G401.6 (cell line): ENCODE measurements around the gene TIMMDC1.
A peak's percentile ranks its signal among the peaks of the same experiment; 100 is the strongest.

Experiments used
- FAIRE-seq: peaks from 2 replicates; lab custom pipeline; 2012; peaks lifted over from hg19 to GRCh38; lab: Jason Lieb, UNC

TIMMDC1 gene, protein sequence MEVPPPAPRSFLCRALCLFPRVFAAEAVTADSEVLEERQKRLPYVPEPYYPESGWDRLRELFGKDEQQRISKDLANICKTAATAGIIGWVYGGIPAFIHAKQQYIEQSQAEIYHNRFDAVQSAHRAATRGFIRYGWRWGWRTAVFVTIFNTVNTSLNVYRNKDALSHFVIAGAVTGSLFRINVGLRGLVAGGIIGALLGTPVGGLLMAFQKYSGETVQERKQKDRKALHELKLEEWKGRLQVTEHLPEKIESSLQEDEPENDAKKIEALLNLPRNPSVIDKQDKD

DNA sequence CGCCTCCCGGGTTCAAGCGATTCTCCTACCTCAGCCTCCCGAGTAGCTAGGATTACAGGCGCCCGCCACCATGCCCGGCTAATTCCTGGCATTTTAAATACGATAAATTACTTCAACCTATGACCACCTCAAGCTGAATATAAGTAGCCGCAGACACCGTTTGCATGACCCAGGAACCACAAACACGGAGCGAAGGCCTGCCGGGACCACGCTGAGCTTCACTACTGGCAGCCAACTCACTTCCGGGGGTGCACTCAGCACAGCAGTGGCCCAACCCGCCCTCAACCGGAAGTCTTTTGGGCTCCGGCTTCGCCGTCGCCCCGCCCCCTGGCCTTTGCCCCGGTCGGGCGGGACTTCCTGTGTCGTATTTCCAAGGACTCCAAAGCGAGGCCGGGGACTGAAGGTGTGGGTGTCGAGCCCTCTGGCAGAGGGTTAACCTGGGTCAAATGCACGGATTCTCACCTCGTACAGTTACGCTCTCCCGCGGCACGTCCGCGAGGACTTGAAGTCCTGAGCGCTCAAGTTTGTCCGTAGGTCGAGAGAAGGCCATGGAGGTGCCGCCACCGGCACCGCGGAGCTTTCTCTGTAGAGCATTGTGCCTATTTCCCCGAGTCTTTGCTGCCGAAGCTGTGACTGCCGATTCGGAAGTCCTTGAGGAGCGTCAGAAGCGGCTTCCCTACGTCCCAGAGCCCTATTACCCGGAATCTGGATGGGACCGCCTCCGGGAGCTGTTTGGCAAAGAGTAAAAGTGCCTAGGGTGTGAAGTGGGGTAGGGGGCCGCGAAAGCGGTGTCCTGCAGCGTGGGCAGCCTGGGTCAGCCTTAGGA lies at the start of gene TIMMDC1:
TIMMDC1 (plus strand) TSS at position 362 of the 826 bp plus-strand sequence; CDS start at position 549, 187 bp downstream.
- FAIRE-seq = peak; percentile 96

GRCh38 chr3:119453822-119454221 lies 44.5 kb upstream of the TIMMDC1 start:
- FAIRE-seq = no peak

GRCh38 chr3:119456469-119456868 lies 41.9 kb upstream of the TIMMDC1 start:
- no peak for FAIRE-seq

GRCh38 chr3:119457246-119457645 lies 41.1 kb upstream of the TIMMDC1 start:
- no peak for FAIRE-seq

DNA sequence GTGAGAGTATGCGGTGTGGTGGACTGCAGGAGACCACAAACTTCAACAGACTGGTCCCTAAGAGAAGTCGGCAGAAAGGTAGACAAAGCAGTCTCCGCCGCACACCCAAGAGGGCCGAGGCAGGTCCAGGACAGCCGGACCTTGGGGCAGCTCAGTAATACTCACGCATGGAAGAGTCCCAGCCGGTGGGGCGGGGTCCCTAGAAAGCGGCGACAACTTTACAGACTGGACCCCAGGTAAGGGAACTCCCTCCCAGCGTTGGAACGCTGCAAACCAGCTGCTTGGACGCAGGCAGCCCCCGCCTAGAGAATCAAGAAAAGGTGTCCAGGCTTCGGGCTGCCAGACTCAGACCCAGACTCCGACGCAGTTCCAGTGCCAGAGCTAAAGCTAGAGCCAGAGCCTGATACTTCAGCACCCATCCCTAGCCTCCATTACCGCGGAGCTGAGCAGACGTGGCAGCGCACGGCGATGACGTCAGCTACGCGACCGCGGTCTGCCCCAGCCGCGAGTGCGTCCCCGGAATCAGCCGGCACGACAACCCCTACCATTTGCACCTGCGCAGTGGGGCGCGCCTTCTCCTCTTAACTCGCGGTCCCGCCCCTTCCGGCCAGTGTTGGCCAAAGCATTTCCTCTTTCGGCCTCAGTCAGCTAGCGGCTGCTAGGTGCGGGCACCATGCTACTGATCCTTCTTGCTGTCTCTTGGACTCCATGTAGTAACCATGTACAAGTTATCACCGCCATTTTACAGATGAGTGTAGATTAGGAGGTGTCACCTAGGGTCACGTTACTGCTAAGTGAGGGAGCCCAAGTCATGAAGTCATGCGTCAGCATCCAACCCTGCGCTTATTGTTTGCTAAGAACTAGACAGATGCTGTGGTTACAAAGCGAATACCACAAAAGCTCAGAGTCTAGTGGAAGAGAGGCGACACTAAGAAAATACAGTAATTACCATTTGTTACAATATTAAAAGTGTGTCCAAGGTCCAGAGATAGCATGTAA lies 34.9 kb upstream of the TIMMDC1 start, which contains the start of gene TMEM39A:
TMEM39A (minus strand) TSS at position 445 of the 999 bp plus-strand sequence. CDS start 1,541 bp downstream, outside the sequence.
- FAIRE-seq = peak; percentile 97

DNA sequence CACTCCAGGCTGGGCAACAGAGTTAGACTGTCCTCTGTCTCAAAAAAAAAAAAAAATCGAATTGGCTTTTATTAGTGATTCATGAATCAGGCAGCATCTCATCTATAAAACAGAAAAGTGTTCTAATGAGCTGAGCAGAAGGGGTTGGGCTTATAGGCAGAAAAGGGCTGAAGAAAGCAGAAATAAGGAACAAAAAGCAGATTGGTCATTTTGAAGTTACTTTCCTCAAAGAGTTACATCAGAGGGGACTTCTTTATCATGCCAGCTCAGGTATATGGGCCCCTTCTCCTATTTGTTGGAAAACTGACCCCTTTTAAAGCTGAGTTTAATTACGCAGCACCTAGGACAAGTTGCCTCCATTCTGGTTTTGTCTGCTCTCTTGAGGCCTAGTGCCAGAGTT lies 30.3 kb upstream of the TIMMDC1 start:
- FAIRE-seq = no peak

DNA sequence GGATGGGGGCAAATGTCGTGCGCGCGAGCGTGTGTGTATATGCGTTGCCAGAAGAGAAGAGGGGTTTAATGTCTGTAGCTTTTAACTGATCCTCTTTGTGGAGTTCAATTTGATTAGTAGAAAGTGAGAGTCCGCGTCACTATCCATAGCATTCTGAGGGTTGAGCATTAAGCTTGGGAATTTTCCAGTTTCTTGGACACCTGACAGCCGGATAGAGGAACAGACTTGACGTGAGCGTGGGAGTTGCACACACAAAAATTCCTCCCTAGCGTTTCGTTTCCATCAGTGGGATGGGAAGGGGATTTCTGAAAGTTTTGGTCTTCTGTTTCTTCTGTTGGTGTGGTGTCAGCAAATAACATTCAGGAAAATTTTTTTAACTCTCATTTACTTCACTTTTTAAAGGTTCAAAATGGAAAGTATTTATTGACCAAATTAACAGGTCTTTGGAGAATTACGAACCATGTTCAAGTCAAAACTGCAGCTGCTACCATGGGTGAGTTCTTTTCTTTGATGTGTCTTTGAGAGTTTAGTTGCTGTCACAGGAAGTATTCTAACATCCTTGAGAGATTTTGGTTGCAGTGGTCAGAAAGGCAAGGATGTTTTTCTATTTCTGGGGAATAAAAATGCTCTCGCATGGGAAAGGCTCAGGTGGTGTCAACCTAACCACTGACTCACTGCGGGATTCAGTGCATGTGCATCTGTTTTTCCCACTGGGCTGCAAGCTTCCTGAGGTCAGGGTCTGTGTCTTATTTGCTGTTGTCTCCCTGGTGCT lies 28.7 kb upstream of the TIMMDC1 start:
- FAIRE-seq = no peak

- no peak for FAIRE-seq
Measured at GRCh38 chr3:119470866-119471265, 27.5 kb upstream of the TIMMDC1 start.

DNA sequence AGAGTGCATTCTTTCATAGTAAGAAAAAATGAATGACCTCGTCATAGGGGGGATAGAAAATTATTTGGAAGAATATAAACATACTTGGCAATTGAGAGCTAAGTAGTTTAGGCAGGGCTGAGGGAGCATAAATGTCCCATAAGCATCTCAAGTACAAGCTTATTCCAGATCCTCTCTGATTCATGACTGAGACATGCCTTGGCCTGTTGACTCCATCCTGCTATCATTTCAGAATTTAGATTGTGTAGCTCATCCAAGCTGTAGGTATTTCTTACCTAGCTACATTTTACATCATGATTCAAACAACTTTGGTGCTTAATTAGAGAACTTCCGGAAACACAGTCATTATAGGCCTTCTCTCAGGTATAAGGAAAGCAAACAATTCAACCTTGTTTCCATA lies 17.3 kb upstream of the TIMMDC1 start:
- FAIRE-seq = no peak

- no peak for FAIRE-seq
Measured at GRCh38 chr3:119483101-119483500, 15.2 kb upstream of the TIMMDC1 start.

- FAIRE-seq = no peak
Measured at GRCh38 chr3:119485563-119485962, 12.8 kb upstream of the TIMMDC1 start.

DNA sequence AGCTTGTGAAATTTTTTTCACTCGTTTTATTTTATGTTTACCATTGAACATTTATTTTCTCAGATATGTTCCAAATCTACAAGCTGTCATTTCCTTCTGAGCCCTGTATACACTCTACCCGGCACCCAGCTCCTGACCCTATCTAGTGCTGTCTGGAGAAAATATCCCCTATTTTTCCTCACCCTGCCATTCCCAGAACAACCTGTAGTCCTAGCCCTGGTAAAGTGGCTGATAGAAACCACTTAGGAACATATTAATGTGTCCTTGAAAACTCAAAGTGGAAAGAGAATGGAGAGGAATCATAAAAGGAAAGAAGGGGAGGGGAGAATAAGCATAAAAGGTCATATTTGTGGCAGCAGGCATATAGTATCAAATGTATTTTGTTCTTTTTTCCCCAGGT lies 8.2 kb upstream of the TIMMDC1 start:
- FAIRE-seq = no peak

GRCh38 chr3:119492128-119492527 lies 6.2 kb upstream of the TIMMDC1 start:
- FAIRE-seq = no peak

DNA sequence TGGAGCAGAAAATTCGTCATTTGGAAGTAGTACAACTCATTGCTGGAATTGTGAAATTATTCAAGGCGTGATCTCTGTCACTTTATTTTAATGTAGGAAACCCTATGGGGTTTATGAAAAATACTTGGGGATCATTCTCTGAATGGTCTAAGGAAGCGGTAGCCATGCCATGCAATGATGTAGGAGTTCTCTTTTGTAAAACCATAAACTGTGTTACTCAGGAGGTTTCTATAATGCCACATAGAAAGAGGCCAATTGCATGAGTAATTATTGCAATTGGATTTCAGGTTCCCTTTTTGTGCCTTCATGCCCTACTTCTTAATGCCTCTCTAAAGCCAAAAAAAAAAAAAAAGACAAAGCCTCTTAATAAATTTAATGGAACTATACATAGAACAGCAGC lies 5.5 kb upstream of the TIMMDC1 start:
- FAIRE-seq = no peak

DNA sequence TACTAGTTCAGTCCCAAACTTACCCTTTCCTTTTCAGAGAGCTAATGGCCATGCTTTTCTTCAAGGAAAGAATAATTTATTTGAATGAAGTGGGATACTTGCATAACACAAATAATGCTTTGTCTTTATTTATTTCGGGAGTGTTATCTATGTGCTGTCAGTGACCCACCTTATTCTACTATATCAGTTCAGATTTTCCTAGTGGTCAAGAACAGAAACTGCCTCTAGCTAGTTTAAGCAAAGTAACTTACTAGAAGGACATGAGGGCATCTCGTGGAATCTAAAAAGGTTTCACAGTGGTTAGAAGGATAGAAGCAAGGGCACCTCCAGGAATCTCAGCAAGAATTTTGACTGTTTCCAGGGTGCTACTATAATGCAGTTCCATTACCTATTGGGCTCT lies 3.8 kb upstream of the TIMMDC1 start:
- FAIRE-seq = no peak

GRCh38 chr3:119497820-119498185 lies 544 bp upstream of the TIMMDC1 start:
- FAIRE-seq = no peak

GRCh38 chr3:119500265-119500664 lies 1.9 kb downstream of the TIMMDC1 start:
- FAIRE-seq = no peak

DNA sequence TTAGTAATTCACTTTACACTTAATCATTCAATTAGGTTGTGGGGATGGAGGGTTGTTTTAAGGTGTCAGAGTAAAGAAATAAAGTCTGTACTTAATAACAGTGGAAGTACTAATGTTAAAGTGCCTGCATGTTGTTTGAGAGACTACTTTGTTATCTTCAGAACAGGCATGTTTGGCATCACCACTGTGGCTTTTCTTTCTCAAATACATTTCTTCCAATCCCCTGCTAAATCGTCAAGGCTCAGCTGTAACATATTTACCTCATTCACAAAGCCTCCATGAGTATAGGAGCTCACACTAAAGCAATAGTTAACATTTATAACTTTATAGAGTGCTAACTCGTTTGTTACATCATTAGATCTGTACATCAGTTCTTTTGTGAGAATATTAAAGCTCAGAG lies 2.6 kb downstream of the TIMMDC1 start:
- no peak for FAIRE-seq

- no peak for FAIRE-seq
Measured at GRCh38 chr3:119506631-119507030, 8.3 kb downstream of the TIMMDC1 start.

DNA sequence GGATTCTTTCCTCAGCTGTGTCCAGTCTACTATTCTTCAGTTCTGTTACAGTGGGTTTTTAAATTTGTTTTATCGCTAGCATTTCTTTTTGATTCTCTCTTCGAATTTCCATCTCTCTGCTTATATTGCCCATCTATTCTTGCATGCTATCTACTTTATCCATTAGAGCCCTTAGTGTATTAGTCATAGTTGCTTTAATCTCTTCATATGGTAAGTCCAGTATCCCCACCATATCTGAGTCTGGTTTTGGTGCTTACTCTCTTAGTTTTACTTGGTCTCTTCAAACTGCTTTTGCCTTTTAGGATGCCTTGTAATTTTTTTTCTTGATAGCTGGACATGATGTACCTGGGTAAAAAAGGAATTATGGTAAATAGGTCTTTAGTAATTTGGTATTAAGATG lies 9.1 kb downstream of the TIMMDC1 start:
- no peak for FAIRE-seq

DNA sequence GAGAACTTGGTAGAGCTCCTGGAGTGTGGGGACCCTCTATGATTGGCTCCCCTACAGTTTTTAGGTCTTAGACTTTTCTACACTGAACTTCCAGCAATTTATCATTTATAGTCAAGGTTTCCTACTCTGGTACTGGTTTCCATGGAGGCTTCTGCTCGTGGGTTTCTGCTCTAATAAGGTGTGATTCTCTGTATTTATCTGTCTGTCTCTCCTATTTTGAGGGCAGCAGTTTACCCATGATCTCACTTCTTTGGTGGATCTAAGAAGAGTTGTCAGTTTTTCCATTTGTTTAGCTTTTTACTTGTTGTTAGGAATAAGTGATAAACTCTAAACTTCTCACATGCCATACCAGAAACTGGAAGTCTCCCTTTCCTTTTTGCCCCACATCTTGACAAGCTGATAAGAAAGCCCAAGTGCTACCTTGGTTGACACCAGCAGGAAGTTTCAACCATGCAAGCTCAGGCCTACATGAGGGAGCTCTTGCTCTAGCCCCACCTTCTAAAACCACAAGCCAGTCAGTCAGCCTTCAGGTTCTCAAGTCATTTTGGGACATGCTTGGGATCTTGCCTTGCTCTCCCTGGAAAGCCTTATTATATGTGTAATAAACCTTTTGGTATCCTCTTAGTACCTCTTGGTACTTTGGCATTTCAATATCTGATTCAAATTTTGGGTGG lies 10.0 kb downstream of the TIMMDC1 start:
- no peak for FAIRE-seq
